GM19023 (cell line): ENCODE results near the gene CD2AP.
"Not testable (repeated sequence)": the region's sequence is repeated elsewhere in the genome, so short reads cannot be mapped to it uniquely, and the experiment has no call there.

Experiments used
- ATAC-seq: cut with Tn5 transposase; IDR thresholded peaks from one replicate; pipeline ENCODE4 v1.9.1; 2021; ENCODE audit warnings: mild to moderate bottlenecking, moderate library complexity; ENCODE audit not compliant: unreplicated experiment

CD2AP gene

DNA sequence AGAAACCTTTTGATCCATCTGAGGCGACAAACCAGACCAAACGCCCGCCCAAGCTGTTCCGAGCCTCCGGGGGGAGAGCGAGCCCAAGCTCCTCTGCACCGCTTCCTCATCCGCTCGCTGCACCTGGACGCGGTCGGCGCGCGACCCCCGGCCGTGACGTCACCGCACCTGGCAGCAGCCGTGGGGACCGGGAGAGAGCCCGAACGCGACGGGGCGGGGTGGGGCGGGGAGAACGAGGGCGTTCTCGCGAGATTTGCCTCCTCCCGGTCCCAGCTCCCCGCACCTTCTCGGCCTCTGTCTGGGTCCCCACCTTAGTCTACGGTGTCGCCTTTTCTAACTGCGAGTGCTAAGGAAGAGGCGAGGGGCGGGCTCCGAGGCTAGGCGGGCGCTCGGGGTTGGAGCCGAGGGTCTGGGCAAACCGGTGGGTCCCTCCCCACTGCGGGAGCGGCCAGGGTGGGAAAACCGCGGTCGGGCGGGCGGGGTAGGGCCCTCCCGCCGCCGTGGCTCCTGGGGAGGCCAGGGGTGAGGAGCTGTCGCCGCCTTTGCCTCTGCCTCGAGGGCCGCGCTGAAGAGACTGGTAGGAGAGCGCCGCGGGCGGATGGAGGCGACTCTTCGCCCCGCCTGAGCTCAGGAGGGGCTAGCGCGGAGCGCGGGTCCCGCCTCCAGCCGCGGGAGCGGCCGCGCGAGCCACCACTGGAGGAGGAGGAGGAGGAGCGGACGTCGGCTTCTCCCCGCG, at the start of gene CD2AP:
CD2AP (plus strand) TSS at position 293 of the 736 bp plus-strand sequence. CDS start 456 bp downstream, outside the sequence.
- ATAC-seq: peak; percentile 82

DNA sequence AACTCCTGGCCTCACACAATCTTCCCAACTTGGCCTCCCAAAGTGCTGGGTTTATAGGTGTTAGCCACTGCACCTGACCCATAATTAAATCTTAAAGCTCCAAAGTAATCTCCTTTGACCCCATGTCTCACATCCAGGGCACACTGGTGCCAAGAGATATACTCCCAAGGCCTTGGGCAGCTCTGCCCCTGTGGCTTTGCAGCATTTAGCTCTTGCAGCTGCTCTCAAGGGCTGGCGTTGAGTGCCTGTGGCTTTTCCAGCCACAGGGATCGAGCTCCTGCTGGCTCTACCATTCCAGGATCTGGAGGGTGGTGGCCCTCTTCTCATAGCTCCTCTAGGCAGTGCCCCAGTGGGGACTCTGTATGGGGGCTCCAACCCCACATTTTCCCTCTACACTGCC, 49.3 kb upstream of the CD2AP start:
- no peak for ATAC-seq

DNA sequence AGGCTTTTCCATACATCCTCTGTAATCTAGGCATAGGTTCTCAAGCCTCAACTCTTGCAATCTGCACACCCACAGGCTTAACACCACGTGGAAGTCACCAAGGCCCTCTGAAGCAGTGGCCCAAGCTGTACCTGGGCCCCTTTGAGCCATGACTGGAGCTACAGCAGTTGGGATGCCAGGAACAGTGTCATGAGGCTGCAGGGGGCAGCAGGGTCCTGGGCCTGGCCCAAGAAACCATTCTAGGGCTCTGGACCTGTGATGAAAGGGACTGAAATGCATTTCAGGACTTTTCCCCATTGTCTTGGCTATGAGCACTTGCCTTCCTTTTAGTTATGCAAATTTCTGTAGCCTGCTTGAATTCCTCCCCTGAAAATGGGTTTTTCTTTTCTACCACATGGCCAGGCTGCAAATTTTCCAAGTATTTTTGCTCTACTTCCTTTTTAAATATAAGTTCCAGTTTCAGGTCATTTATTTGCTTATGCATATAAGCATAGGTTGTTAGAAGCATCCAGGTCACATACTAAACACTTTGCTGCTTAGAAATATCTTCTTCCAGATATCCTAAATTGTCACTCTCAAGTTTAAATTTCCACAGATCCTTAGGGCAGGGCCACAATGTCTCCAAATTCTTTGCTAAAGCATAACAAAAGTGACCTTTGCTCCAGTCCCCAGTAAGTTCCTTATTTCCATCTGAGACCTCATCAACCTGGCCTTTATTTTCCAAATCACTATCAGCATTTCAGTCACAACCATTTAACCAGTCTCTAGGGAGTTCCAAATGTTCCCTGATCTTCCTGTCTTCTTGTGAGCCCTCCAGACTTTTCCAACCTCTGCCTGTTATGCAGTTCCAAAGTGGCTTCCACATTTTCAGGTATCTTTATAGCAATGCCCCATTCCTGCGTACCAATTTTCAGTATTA, 48.6 kb upstream of the CD2AP start:
- ATAC-seq: no peak

- no peak for ATAC-seq
These were observed 43.0 kb upstream of the CD2AP start for GRCh38 chr6:47434372-47435253.

GRCh38 chr6:47435254-47435612, 42.4 kb upstream of the CD2AP start:
- no peak for ATAC-seq

DNA sequence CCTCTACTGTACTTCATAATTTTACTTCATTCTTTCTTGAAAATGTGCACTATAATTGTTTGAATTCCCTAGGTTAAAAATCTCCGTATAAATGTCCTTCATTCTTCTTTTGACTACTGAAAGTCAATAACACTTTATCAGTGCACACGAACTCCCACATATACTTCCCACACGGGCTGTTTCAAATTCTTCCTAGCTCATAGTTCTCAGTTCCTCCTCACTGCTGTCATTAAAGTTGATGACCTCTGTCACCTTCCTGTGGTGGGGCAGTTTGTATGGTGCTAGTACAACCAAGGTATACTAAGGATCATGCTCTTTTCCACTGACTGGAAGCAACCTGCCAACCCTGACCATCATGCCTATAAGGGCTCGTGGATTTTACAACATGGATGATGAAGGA, 40.0 kb upstream of the CD2AP start:
- peak; percentile 56 for ATAC-seq

DNA sequence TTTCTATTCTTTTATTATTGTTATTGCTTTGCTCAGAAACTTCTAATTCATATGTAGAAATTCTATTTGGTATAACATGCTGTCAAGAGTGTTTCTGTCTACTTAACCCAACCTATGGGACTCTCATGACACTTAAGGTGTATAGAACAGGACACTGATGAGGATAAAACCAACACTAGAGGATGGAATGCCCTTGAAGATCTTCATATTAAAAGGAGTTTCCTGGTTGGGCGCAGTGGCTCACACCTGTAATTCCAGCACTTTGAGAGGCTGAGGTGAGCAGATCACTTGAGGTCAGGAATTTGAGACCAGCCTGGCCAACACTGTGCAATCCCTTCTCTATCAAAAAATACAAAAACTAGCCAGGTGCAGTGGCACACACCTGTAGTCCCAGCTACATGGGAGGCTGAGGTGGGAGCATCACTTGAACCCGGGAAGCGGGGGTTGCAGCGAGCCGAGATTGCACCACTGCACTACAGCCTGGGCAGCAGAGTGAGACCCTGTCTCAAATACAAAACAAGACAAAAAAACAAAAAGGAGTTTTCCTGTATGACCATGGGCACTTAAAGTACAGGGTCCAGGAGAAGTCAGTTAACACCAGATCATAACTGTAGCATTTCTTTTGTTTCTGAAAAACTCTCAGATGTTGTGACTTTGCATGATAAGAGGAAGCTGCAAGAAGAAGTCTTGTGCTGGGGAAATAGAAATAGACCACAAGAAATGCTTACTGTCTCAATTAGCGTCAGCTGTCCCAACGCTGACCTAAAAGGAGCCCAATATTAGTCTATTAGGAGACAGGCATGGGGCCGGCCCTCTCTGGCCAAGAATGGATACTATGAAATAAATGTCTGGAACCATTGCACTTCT, 38.9 kb upstream of the CD2AP start:
- ATAC-seq: peak; percentile 75

DNA sequence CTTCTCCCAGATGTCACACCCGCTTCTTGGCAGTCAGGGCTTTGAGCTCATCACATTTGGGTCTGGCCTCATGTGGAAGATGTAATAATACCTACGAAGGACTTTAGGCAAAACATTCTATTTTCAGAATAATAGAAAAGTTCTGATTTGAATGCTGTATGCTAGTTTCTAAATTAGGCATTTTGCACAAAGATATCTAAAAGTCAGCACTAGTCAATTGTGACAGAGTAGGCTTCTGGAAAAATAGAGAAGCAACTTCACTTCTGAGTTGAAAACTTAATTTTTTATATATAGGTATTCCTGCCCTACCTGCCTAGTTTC, 38.3 kb upstream of the CD2AP start:
- peak; percentile 24 for ATAC-seq

DNA sequence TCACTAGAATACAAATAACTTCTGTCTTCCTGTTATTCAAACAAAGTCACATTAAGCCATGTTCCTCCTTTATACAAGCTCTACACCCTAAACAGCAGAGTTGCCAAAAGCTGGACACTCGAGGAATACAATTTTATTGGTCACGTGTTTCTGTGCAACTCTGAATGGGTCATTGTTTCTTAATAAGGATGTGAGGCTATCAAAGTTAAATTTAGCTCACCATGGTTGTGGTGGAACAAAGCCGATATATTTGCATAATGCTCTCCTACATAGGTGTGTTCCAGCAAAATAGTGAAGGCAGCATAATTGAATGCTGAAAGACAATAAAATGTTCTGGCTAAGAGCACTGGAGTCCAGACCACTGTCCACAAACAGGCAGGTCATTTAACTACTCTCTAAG, 36.9 kb upstream of the CD2AP start:
- peak; percentile 49 for ATAC-seq

- not testable (repeated sequence) for ATAC-seq
These were observed 32.6 kb upstream of the CD2AP start for GRCh38 chr6:47444964-47445363.

GRCh38 chr6:47446669-47447330, 30.8 kb upstream of the CD2AP start:
- no peak for ATAC-seq

DNA sequence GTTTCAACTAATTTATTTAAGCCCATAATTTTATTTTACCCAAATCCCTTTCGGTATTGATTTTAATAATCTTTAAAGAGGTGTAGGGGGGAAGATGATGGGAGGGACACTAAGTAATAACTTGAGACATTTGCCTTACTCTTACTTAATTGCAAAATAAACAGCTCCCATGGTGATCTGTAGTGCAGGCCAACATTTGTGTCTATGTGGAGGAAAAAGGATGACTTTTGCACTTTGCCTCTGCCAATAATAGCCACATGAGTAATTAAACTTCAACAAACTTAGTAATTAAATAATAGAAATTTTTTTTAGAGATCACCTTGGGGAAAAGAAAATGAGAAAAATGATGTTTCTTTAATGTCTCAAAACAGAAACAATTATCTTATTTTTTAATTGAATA, 29.9 kb upstream of the CD2AP start:
- ATAC-seq: no peak

DNA sequence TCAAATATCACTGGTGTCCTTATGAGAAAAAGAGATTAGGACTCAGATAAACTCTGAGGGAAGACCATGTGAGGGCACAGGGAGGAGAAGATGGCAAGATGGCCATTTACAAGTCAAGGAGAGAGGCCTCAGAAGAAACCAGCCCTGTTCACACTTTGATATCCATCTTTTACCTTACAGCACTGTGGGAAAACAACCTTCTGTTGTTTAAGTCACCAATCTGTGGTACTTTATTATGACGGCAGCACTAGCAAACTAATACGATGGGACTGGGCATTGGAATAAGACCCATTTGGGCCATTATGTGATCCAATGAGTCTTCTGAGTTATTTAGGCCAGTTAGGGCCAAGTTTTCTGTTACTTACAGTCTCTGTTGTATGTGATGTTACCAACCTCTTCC, 26.4 kb upstream of the CD2AP start:
- no peak for ATAC-seq

DNA sequence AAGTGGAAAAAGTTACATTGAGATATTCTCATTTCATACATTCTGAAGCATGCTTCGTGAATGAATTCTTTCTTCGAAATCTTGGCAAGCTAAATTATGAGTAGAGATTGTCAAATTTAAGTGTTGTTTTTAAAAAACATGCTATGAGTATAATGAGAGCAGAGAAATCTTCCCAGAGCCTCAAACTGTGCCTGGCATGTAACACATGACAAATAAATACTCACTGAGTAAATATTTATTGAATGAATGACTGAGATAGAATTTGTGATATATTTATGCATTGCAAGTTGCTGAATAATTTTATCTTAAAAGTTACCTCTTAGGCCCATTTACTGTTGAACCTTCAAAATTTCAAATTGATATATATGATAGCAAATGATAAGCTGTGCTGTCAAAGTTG, 24.7 kb upstream of the CD2AP start:
- no peak for ATAC-seq

DNA sequence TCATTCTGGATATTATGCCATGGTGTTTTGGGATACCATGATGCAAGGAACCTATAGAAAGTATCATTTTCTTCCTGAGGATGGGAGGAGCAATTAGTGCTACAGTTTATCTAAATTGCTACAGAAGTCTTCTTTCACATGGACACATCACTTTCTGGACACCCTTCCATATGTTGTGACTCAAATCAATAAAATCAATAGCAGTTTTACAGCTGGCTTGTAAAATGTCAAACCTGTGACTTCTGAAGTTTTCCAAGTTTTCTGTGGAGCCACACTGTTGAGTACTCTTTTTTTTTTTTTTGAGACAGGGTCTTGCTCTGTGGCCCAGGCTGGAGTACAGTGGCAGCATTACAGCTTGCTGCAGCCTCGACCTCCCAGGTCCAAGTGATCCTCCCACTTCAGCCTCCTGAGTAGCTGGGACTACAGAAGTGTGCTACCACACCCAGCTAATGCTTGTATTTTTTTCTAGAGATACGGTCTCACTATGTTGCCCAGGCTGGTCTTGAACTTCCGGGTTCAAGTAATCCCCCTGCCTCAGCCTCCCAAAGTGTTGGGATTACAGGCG, 24.1 kb upstream of the CD2AP start:
- no peak for ATAC-seq

GRCh38 chr6:47454713-47455396, 22.7 kb upstream of the CD2AP start:
- no peak for ATAC-seq

DNA sequence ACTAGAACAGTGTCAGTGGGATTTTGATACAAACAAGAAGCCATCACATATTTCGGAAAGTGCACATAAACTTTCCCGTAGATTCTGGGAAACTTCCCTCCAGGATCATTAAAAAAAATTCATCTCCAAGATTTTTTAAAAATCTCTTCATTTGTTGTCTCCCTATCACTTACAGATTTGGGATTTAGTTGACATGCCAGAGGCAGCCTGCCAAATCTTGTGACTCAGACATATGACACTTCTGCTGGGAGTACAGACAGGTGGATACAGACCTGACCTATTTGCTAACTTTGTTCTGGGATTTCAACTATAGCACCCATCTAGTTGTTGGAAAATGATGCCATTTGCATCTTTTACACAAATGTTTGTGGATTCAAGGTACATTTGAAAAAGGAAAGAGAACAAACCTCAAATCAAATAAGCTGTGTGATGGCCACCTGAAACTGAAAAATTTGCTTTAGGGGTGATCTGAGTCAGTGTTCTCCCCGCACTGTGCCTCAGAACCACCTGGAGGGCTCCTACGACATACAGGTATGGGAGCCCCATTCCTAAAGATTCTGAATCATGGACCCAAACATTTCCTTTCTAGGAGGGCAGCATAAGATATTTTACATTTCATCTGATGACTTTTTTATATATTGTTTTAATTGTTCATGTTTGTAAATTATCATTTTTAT, 21.9 kb upstream of the CD2AP start:
- ATAC-seq: no peak

DNA sequence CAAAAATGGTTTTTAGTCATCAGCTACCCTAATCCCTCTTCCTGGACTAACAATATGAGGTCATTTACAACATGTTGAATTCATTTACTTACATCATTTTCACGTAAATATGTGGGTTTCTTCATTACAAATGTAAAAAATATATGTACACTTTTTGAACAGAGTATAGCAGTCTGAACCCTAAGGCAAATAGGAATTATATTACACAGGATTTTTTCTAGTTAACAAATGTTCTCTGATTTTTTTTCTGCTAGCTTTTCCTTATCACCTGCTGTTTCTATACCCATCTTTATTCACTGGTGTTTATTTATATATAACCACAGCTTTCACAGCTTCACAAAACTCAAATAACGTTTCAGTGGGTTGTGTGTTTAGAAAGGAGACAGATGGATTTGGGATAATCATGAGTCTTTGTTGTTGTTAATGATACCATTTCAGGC, 21.0 kb upstream of the CD2AP start:
- no peak for ATAC-seq
